GM19035 (cell line): ENCODE results near the gene HCFC1.

Experiments used
- ATAC-seq: cut with Tn5 transposase; IDR thresholded peaks from one replicate; pipeline ENCODE4 v1.9.1; 2021; ENCODE audit not compliant: unreplicated experiment

Gene HCFC1

DNA sequence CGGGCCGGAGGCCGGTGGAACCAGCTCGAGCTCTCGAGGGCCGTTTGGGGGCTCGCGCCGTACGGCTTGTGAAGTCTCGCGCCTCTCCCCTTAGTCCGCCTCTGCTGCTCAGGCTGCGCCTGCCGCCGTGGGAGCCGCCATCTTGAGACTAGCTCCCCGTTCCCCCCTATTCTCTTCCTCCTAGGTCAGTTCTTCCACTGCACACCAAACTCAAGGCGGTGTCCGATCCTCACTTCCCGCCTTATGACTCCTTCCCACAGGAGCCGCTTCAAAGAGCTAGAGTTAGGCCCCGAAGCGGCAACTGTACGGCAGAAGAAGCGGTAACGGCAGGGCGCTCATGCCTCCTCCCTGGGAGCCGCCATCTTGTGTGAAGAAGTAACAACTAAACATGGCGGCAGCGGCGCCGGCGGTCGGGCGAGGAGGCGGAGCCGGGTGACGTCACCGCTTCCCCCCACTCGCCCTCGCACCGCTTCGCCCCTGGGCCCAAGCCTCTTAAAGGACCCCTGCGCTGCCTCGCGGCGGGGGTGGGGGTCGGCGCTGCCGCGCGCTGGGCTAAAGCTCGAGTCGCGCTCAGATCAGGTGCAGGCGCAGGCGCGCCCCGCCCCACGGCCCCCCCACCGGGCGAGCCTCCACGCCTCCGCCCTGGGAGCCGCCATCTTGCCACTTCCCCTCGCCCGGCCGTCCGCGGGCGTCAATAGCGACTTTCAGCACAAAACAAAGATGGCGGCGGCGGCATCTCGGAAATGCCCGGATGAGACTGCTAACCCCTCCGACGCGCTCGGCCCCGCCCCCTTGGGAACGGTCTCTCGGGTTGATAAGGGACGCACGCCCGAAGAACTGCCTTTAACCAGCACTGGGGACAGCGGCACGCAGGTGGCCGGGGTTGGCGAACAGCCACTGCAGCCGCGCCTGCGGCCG is at the start of gene HCFC1:
TSS of gene HCFC1 (minus strand) at position 369 of the 918 bp plus-strand sequence. CDS start 978 bp downstream, outside the sequence.
- peak; percentile 48 for ATAC-seq

DNA sequence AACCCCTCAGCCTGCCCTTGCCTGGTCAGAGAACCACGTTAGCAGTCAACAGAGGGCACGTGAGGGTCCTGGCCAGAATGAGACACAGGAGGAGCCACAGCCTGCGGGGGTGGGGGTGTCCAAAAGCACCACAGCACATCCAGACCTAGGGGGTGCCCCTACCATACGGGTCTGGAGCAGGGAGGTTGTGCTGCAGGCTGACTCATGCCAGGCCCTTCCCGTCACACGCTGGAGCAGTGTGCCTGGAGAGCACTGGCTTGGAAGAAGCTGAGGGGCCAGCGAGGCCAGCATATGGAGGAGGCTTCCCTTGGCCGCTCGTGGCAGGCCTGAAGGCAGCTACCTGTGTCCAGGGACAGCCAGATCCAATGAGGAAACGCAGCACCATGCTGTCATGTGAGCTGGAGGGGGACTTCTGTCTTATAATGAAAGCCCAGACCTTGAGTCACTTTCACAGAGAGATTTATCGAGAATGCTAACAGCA is 49.6 kb upstream of the HCFC1 start:
- no peak for ATAC-seq

DNA sequence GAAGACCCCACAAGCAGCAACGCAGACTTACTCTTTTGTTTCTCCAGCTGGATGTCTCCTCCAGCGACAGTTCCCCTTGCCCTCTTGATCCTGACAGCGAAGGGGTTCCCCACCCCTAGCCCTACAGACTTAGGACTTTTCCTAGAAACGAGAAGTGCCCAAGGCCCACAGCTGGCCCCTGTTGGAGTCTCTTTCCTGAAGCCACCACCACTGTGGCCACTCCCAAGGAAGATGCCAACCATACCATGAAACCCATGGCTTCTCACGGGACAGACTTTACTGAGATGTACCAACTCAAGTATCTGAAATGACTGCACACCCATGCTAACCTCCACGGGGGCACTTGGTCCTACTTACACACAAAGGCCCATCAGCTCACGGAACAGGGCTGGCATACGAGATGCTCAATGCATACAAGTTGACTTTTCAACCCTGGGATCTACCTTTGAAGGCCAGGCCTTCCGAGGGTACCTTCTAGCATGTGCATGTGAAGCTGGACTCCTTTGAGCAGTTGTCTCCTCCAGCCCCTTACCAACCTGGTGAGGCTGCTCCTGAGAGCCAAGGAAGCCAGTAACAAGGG is 49.0 kb upstream of the HCFC1 start:
- ATAC-seq: no peak

- ATAC-seq: peak; percentile 73
These were observed 48.3 kb upstream of the HCFC1 start, which contains the start of gene IRAK1 for GRCh38 chrX:154019633-154020528. Gene IRAK1, minus strand, starts transcription at chrX:154019902. Its CDS starts 90 bp downstream, at chrX:154019812.

DNA sequence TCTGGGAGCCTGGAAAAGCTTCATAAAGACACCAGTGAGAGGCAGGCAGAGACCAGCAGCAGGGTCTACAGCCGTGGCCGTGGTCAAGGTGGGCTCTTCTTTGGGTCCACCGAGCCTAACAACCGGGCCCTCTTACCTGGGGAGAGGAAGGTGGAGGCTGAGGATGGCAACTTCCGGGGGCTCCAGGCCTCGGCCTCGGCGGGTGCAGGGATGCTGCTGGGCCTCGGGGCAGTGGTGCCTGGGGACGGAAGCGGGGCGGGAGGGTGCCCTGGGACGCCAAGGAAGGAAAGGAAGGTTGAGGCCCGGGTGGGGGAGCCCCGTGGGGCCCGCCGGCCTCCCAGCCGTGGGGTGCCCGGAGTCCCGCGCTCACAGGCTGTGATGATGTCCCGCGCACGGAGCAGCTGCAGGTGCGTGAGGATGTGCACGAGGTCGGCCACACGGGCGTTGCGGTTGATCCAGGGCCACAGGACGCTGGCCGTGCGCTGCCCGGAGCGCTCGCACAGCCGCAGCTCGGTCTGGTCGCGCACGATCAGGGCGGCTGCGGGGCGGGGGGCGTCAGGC is 47.5 kb upstream of the HCFC1 start:
- ATAC-seq: peak; percentile 18

DNA sequence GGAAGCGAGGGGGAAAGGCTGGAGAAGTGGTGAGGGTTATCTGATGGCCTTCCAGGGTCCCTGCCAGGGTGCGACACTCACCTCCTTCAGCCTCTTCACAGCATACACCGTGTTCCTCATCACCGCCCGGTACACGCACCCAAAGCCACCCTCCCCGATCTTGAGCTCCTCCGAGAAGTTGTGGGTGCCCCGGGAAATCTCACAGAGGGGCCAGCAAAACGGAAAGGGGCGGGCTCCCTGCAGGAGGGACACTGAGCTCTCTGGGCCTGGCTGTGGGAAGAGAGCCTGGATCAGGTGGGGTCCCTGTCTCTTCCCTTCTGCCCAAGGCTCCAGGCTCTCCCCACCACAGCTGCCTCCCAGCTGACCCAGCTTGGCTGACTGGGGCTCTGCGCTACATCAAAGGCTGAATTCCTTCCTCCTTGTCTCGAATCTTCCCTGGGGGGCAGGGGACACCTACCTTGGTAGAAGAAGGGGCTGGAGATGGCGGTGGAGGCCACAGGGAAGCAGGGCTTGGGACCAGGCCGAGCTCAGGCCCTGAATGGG is 47.0 kb upstream of the HCFC1 start:
- no peak for ATAC-seq

- ATAC-seq: no peak
These were observed 46.3 kb upstream of the HCFC1 start for GRCh38 chrX:154017766-154018517.

GRCh38 chrX:154016366-154017076 is 44.9 kb upstream of the HCFC1 start:
- no peak for ATAC-seq

GRCh38 chrX:154015581-154016264 is 44.1 kb upstream of the HCFC1 start:
- ATAC-seq: no peak

DNA sequence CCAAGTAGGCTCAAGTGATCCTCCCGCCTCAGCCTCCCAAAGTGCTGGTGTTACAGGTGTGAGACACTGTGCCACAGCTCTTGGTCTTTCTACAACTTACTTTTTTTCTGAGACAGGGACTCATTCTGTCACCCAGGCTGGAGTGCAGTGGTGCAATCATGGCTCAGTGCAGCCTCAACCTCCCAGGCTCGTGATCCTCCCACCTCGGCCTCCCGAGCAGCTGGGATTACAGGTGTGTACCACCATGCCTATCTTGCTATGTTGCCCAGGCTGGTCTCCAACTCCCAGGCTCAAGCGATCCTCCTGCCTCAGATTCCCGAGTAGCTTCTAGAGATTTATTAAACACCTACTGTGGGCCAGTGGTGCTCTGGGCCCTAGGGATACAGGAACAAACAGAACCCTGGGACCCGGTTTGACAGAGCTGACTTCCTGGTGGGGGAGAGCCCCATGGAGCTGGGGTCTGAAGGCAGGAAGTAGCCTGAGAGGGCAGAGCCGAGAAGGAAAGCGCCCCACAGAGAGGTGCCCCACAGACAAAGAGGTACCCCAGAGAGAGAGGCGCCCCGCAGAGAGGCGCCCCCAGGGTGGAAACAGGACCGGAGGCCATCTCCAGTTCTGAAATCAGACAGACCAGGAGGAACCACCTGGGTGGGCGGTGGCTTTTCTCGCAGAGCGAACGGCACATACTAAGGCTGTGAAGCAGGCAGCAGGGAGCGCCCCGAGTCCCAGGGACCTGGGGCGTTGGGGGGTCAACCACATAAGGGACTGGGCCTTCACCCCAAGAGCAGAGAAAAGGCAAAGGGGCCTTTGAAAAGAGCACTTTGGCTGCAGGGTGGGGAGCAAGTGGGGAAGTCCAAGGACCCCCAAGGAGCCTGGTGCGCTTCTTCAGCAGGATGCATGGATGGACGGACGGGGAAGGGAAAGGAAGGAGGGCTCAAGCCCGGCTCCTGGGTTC is 43.1 kb upstream of the HCFC1 start:
- ATAC-seq: no peak

- ATAC-seq: no peak
These were observed 42.2 kb upstream of the HCFC1 start for GRCh38 chrX:154013614-154014360.

DNA sequence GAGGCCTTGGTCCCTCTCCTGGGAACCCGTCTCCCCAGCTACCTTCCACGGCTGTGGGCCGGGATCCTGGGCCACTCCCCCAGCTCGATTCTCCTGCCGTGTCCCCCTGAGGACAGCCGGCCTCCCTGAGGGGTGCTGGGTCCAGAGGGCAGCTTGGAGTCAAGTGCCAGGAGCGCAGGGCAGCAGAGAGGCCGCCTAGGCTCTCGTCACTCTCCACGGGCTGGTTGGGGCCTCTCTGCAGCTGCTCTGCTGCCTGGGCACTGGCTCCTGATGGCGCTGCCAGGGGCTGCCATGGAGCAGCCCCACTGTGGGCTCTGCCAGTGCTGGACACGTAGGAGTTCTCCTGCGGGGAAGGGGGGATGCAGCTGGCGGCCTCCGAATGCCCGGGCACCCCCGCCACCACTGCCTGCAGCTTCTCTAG is 41.4 kb upstream of the HCFC1 start:
- ATAC-seq: no peak

GRCh38 chrX:154012336-154012991 is 40.8 kb upstream of the HCFC1 start:
- no peak for ATAC-seq

DNA sequence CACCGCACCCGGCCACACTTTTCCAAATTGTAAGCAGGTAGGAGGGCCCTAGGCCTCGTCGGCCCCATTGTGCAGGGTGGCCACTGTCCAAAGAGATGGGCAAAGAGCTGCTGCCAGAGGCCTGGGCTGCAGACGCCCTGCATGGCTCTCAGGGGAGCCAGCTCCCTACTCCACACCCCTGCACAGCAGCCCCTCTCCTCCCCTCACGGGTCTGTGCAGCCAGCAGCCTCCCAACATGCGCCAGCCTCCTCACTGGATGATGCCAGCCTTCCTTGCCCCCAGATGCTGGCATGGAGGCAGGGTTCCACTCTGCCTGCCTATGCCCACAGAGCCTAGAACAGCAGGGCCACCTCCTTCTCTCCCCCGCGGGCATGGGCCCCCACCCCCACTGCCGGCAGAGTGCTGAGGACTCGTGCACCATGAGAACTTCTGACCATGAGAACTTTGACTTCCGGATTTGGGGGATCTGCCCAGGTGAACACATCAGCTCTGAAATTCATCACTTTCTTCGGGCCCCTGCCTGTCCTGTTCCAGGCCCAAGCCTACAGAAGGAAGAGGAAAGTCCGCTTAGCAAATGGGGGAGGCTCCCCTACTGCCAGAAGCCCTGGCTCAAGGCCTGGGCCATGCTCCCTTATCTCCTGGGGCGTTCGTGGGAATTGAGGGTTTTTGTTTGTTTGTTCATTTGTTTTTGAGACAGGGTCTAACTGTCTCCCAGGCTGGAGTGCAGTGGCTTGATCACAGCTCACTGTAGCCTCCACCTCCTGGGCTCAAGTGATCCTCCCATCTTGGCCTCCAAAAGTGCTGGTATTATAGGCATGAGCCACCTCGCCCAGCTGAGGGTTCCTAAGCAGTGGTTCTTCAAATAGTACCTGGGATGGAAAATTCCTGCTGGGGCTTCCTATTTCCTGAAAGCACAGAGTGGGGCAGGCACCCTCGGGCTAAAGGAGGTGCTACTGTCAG is 40.0 kb upstream of the HCFC1 start:
- ATAC-seq: no peak
